Liver (tissue), 9 donors: ENCODE measurements around the gene AFF4. TPM values are rescaled to one million over a fixed set of nuclear protein-coding genes. Genes with fewer than 3 reads are reported as not detected.
"Not testable (repeated sequence)": the region's sequence is repeated elsewhere in the genome, so short reads cannot be mapped to it uniquely, and the experiment has no call there.

Experiments
- DNase-seq: peaks from one replicate; pipeline ENCODE4 v3.0.0-alpha.2; 2017; ENCODE audit warnings: low spot score
- H3K27ac ChIP-seq, 2 donors: one replicate each; pipeline ENCODE4 v1.7.0; 2013; ENCODE audit warnings: inconsistent platforms in 2 of 2, low read length in 2 of 2, control low read depth in 1 of 2, low read depth in 1 of 2, mild to moderate bottlenecking in 1 of 2
- H3K27me3 ChIP-seq, 4 donors: one replicate each; pipeline versions ENCODE4 v1.6.1 to v1.7.0; 2013; ENCODE audit warnings: low read length in 3 of 4, inconsistent platforms in 1 of 4, mild to moderate bottlenecking in 1 of 4, moderate library complexity in 1 of 4; ENCODE audit not compliant: control insufficient read depth in 4 of 4, insufficient read depth in 4 of 4
- H3K36me3 ChIP-seq, 4 donors: one replicate each; pipeline versions ENCODE4 v1.6.1 to v1.7.0; 2013; ENCODE audit warnings: low read length in 3 of 4, mild to moderate bottlenecking in 3 of 4, low read depth in 1 of 4, moderate library complexity in 1 of 4; ENCODE audit not compliant: control insufficient read depth in 4 of 4, insufficient read depth in 3 of 4
- H3K4me1 ChIP-seq, 4 donors: one replicate each; pipeline versions ENCODE4 v1.6.1 to v1.7.0; 2013; ENCODE audit warnings: low read length in 3 of 4, mild to moderate bottlenecking in 3 of 4, moderate library complexity in 1 of 4; ENCODE audit not compliant: control insufficient read depth in 4 of 4, insufficient read depth in 4 of 4
- H3K4me3 ChIP-seq, 3 donors: one replicate each; pipeline versions ENCODE4 v1.6.1 to v1.7.0; 2013; ENCODE audit warnings: low read length in 3 of 3, control low read depth in 1 of 3, low read depth in 1 of 3, mild to moderate bottlenecking in 1 of 3
- H3K9ac ChIP-seq, 2 donors: one replicate each; pipeline ENCODE4 v1.7.0; 2013; ENCODE audit warnings: low read length in 2 of 2, mild to moderate bottlenecking in 2 of 2, moderate library complexity in 2 of 2, control low read depth in 1 of 2, low read depth in 1 of 2
- H3K9me3 ChIP-seq, 4 donors: one replicate each; pipeline versions ENCODE4 v1.6.1 to v1.7.0; 2013; ENCODE audit warnings: low read length in 3 of 4; ENCODE audit not compliant: control insufficient read depth in 4 of 4
- CTCF ChIP-seq: fragments of 150-350 bp; IDR thresholded peaks from 2 replicates; pipeline ENCODE4 v1.5.1; 2017; ENCODE audit warnings: improper control_type of control experiment, low read depth, low read length; ENCODE audit not compliant: missing input control
- EGR1 ChIP-seq, 2 donors: IDR thresholded peaks; 2 replicates each; pipeline ENCODE4 v1.6.1; 2016 to 2018; ENCODE audit warnings: antibody characterized with exemption in 2 of 2, low read depth in 2 of 2
- FOXA1 ChIP-seq: IDR thresholded peaks from 2 replicates; pipeline ENCODE4 v1.6.1; 2016; ENCODE audit warnings: antibody characterized with exemption
- FOXA2 ChIP-seq: IDR thresholded peaks from 2 replicates; pipeline ENCODE4 v1.6.1; 2016; ENCODE audit warnings: antibody characterized with exemption
- GABPA ChIP-seq, 2 donors: IDR thresholded peaks in 1 of 2; conservative IDR thresholded peaks in 1 of 2; 2 replicates each; pipeline ENCODE4 v1.6.1; 2016; ENCODE audit warnings: antibody characterized with exemption in 2 of 2, mild to moderate bottlenecking in 1 of 2, moderate library complexity in 1 of 2
- HNF4A ChIP-seq, 2 donors: conservative IDR thresholded peaks; 2 replicates each; pipeline ENCODE4 v1.6.1; 2016; ENCODE audit warnings: antibody characterized with exemption in 2 of 2, mild to moderate bottlenecking in 2 of 2
- HNF4G ChIP-seq: IDR thresholded peaks from 2 replicates; pipeline ENCODE4 v1.6.1; 2016; ENCODE audit warnings: antibody characterized with exemption
- JUND ChIP-seq, 2 donors: IDR thresholded peaks; 2 replicates each; pipeline ENCODE4 v1.6.1; 2016; ENCODE audit warnings: antibody characterized with exemption in 2 of 2
- MAX ChIP-seq: IDR thresholded peaks from 2 replicates; pipeline ENCODE4 v1.6.1; 2016; ENCODE audit warnings: antibody characterized with exemption
- NR2F2 ChIP-seq: IDR thresholded peaks from 2 replicates; pipeline ENCODE4 v1.6.1; 2016; ENCODE audit warnings: antibody characterized with exemption
- RAD21 ChIP-seq, 2 donors: IDR thresholded peaks; 2 replicates each; pipeline ENCODE4 v1.6.1; 2016; ENCODE audit warnings: antibody characterized with exemption in 2 of 2, mild to moderate bottlenecking in 2 of 2
- SP1 ChIP-seq: IDR thresholded peaks from 2 replicates; pipeline ENCODE4 v1.6.1; 2018; ENCODE audit warnings: antibody characterized with exemption, mild to moderate bottlenecking
- TAF1 ChIP-seq: conservative IDR thresholded peaks from 2 replicates; pipeline ENCODE4 v1.6.1; 2016; ENCODE audit warnings: antibody characterized with exemption, mild to moderate bottlenecking
- YY1 ChIP-seq: IDR thresholded peaks from 2 replicates; pipeline ENCODE4 v1.6.1; 2016; ENCODE audit warnings: antibody characterized with exemption, mild to moderate bottlenecking
- ZBTB33 ChIP-seq: IDR thresholded peaks from 2 replicates; pipeline ENCODE4 v1.6.1; 2016; ENCODE audit warnings: antibody characterized with exemption
- WGBS: extraction: QIAGEN DNeasy Blood & Tissue Kit; methylation state at CpG from one replicate; pipeline ENCODE4 v1.1.7; 2013; 5-methylcytosine and 5-hydroxymethylcytosine counted together
- polyA plus RNA-seq, 2 donors: library from polyadenylated mRNA; stranded (reverse) in 1 of 2; unstranded in 1 of 2; fragments of 200-250 nt in 1 of 2; fragments of >200 nt in 1 of 2; fragmentation: Nextera tagmentation in 1 of 2; extraction: Ambion mirVana in 1 of 2; gene quantifications; one replicate each; pipeline versions ENCODE4 v1.2.1 to v1.2.3, GENCODE V29; 2013 to 2015
- total RNA-seq, 2 donors: library from RNA; depleted of rRNA; stranded (reverse); fragments of >200 nt; gene quantifications; one replicate each; pipeline ENCODE4 v1.2.3, GENCODE V29; 2014
- donor health status: healthy.
- donor health status: healthy.
- donor health status: healthy.
- donor health status: healthy.
- donor health status: healthy.

AFF4 gene
- total and polyA plus RNA-seq, 4 donors = 5.5 to 19.1 (median 16.9) TPM

GRCh38 chr5:132979976-132980375, 16.5 kb upstream of the AFF4 start (continued):
- TF ChIP-seq NR2F2 (no peak), FOXA1 (no peak)

GRCh38 chr5:132979367-132979940, 16.0 kb upstream of the AFF4 start:
- H3K9ac ChIP-seq = no peak overlapping the region
- no peaks in the 10 kb centered on the region for H3K36me3 ChIP-seq
- no peaks in the 10 kb centered on the region for H3K9me3 ChIP-seq
- H3K4me1 ChIP-seq = no peaks in the 10 kb centered on the region
- no peak overlapping the region for H3K4me3 ChIP-seq
- no peak overlapping the region for H3K27ac ChIP-seq
- DNase-seq = no peak
- no peak for TF ChIP-seq GABPA (IDR thresholded peaks at IDR 0.05 in 1 of 2, conservative IDR thresholded peaks at IDR 0.05 in 1 of 2)
- TF ChIP-seq TAF1 = no peak
- no peak for TF ChIP-seq MAX
- no peak for TF ChIP-seq HNF4G
- no peak for TF ChIP-seq HNF4A (conservative IDR thresholded peaks at IDR 0.05)
- no peak for TF ChIP-seq EGR1 (IDR thresholded peaks at IDR 0.05; ENCODE audit: low read depth in 2 of 2)
- no peak for TF ChIP-seq SP1
- TF ChIP-seq FOXA2 = no peak
- no peak for TF ChIP-seq YY1
- TF ChIP-seq ZBTB33 = no peak
- TF ChIP-seq JUND (IDR thresholded peaks at IDR 0.05) = no peak
- TF ChIP-seq FOXA1 = no peak
- 88% methylated on average over 3 of the region's 3 CpGs for WGBS
- H3K27me3 ChIP-seq = no peaks in the 10 kb centered on the region

GRCh38 chr5:132976852-132977251, 13.4 kb upstream of the AFF4 start:
- Histone ChIP-seq H3K4me1 (no peaks in the 10 kb centered on the region), H3K9me3 (no peaks in the 10 kb centered on the region), H3K27ac (no peak overlapping the region), H3K4me3 (no peak overlapping the region), H3K27me3 (no peaks in the 10 kb centered on the region), H3K36me3 (no peaks in the 10 kb centered on the region), H3K9ac (no peak overlapping the region)
- DNase-seq = no peak
- WGBS = 96% methylated on average over 3 of the region's 3 CpGs
- no peak for TF ChIP-seq RAD21 (IDR thresholded peaks at IDR 0.05)
- no peak for TF ChIP-seq MAX
- no peak for TF ChIP-seq FOXA2
- TF ChIP-seq CTCF = no peak

- DNase-seq, H3K9ac ChIP-seq, H3K27me3 ChIP-seq, H3K4me1 ChIP-seq, H3K9me3 ChIP-seq, H3K4me3 ChIP-seq, H3K27ac ChIP-seq, H3K36me3 ChIP-seq: not testable (repeated sequence)
- 95% methylated on average over 7 of the region's 7 CpGs for WGBS
These were observed 9.0 kb upstream of the AFF4 start for GRCh38 chr5:132972436-132972828.
